ENCODE results near the gene TESPA1. TPM values are rescaled to one million over a fixed set of nuclear protein-coding genes. Genes with fewer than 3 reads are reported as not detected.
"Not testable (repeated sequence)": the region's sequence is repeated elsewhere in the genome, so short reads cannot be mapped to it uniquely, and the experiment has no call there.

Gene TESPA1
- polyA plus RNA-seq, 1 donor: 1.6 TPM

GRCh38 chr12:54948171-54948570, 36.4 kb downstream of the TESPA1 start:
- DNase-seq: no peak
- Histone ChIP-seq H3K27ac (ENCODE audit: low read length) (no peak overlapping the region), H3K9me3 (ENCODE audit: control insufficient read depth, low read depth, low read length) (no peaks in the 10 kb centered on the region), H3K4me1 (ENCODE audit: control insufficient read depth, insufficient read depth, low read length) (no peaks in the 10 kb centered on the region), H3K27me3 (ENCODE audit: control insufficient read depth, insufficient read depth, low read length) (no peaks in the 10 kb centered on the region), H3K4me3 (ENCODE audit: low read length) (no peak overlapping the region), H3K36me3 (ENCODE audit: control insufficient read depth, insufficient read depth, low read length) (no peaks in the 10 kb centered on the region)
- no CpG with 5 or more reads among the region's 1 CpG for WGBS (ENCODE audit: insufficient coverage, low lambda C conversion rate)

GRCh38 chr12:54945082-54945481, 39.5 kb downstream of the TESPA1 start:
- WGBS (ENCODE audit: insufficient coverage, low lambda C conversion rate): 64% methylated on average over 2 of the region's 2 CpGs
- Histone ChIP-seq H3K9me3 (ENCODE audit: control insufficient read depth, low read depth, low read length) (no peaks in the 10 kb centered on the region), H3K27ac (ENCODE audit: low read length) (no peak overlapping the region), H3K4me1 (ENCODE audit: control insufficient read depth, insufficient read depth, low read length) (no peaks in the 10 kb centered on the region), H3K27me3 (ENCODE audit: control insufficient read depth, insufficient read depth, low read length) (peaks cover 4% of the 10 kb centered on the region), H3K36me3 (ENCODE audit: control insufficient read depth, insufficient read depth, low read length) (no peaks in the 10 kb centered on the region), H3K4me3 (ENCODE audit: low read length) (no peak overlapping the region)
- no peak for DNase-seq

GRCh38 chr12:54943292-54943691, 41.3 kb downstream of the TESPA1 start:
- H3K4me3 ChIP-seq (ENCODE audit: low read length); H3K27ac ChIP-seq (ENCODE audit: low read length); H3K4me1 ChIP-seq (ENCODE audit: control insufficient read depth, insufficient read depth, low read length); H3K9me3 ChIP-seq (ENCODE audit: control insufficient read depth, low read depth, low read length); DNase-seq; H3K27me3 ChIP-seq (ENCODE audit: control insufficient read depth, insufficient read depth, low read length); H3K36me3 ChIP-seq (ENCODE audit: control insufficient read depth, insufficient read depth, low read length): not testable (repeated sequence)
- WGBS (ENCODE audit: insufficient coverage, low lambda C conversion rate): 44% methylated on average over 1 of the region's 4 CpGs

- peaks cover 4% of the 10 kb centered on the region for H3K27me3 ChIP-seq (ENCODE audit: control insufficient read depth, insufficient read depth, low read length)
Measured at GRCh38 chr12:54941659-54942058, 42.9 kb downstream of the TESPA1 start.

GRCh38 chr12:54940727-54941315, 43.7 kb downstream of the TESPA1 start:
- H3K9me3 ChIP-seq (ENCODE audit: control insufficient read depth, low read depth, low read length): no peaks in the 10 kb centered on the region
- no peaks in the 10 kb centered on the region for H3K4me1 ChIP-seq (ENCODE audit: control insufficient read depth, insufficient read depth, low read length)
- H3K36me3 ChIP-seq (ENCODE audit: control insufficient read depth, insufficient read depth, low read length): no peaks in the 10 kb centered on the region
- WGBS (ENCODE audit: insufficient coverage, low lambda C conversion rate): 93% methylated on average over 2 of the region's 6 CpGs
- H3K27me3 ChIP-seq (ENCODE audit: control insufficient read depth, insufficient read depth, low read length): peaks cover 4% of the 10 kb centered on the region
- DNase-seq: no peak
- H3K4me3 ChIP-seq (ENCODE audit: low read length): no peak overlapping the region
- H3K27ac ChIP-seq (ENCODE audit: low read length): no peak overlapping the region

More at GRCh38 chr12:54941659-54942058, 42.9 kb downstream of the TESPA1 start:
- Histone ChIP-seq H3K27ac (ENCODE audit: low read length) (no peak overlapping the region), H3K4me3 (ENCODE audit: low read length) (no peak overlapping the region), H3K36me3 (ENCODE audit: control insufficient read depth, insufficient read depth, low read length) (no peaks in the 10 kb centered on the region), H3K9me3 (ENCODE audit: control insufficient read depth, low read depth, low read length) (no peaks in the 10 kb centered on the region), H3K4me1 (ENCODE audit: control insufficient read depth, insufficient read depth, low read length) (no peaks in the 10 kb centered on the region)
- no peak for DNase-seq
- no CpG with 5 or more reads among the region's 3 CpGs for WGBS (ENCODE audit: insufficient coverage, low lambda C conversion rate)

- H3K9me3 ChIP-seq (ENCODE audit: control insufficient read depth, low read depth, low read length): no peaks in the 10 kb centered on the region
- H3K27me3 ChIP-seq (ENCODE audit: control insufficient read depth, insufficient read depth, low read length): peaks cover 4% of the 10 kb centered on the region
- H3K4me1 ChIP-seq (ENCODE audit: control insufficient read depth, insufficient read depth, low read length): no peaks in the 10 kb centered on the region
- DNase-seq: no peak
- H3K36me3 ChIP-seq (ENCODE audit: control insufficient read depth, insufficient read depth, low read length): no peaks in the 10 kb centered on the region
- WGBS (ENCODE audit: insufficient coverage, low lambda C conversion rate): 60% methylated on average over 1 of the region's 2 CpGs
- H3K4me3 ChIP-seq (ENCODE audit: low read length): no peak overlapping the region
- H3K27ac ChIP-seq (ENCODE audit: low read length): no peak overlapping the region
Measured at GRCh38 chr12:54937929-54938328, 46.6 kb downstream of the TESPA1 start.

GRCh38 chr12:54937376-54937775, 47.2 kb downstream of the TESPA1 start:
- Histone ChIP-seq H3K36me3 (ENCODE audit: control insufficient read depth, insufficient read depth, low read length) (no peaks in the 10 kb centered on the region), H3K4me1 (ENCODE audit: control insufficient read depth, insufficient read depth, low read length) (no peaks in the 10 kb centered on the region), H3K4me3 (ENCODE audit: low read length) (no peak overlapping the region), H3K9me3 (ENCODE audit: control insufficient read depth, low read depth, low read length) (no peaks in the 10 kb centered on the region), H3K27ac (ENCODE audit: low read length) (no peak overlapping the region), H3K27me3 (ENCODE audit: control insufficient read depth, insufficient read depth, low read length) (peaks cover 4% of the 10 kb centered on the region)
- DNase-seq: no peak

GRCh38 chr12:54936736-54937135, 47.8 kb downstream of the TESPA1 start:
- Histone ChIP-seq H3K27ac (ENCODE audit: low read length) (no peak overlapping the region), H3K4me3 (ENCODE audit: low read length) (no peak overlapping the region), H3K9me3 (ENCODE audit: control insufficient read depth, low read depth, low read length) (no peaks in the 10 kb centered on the region), H3K36me3 (ENCODE audit: control insufficient read depth, insufficient read depth, low read length) (no peaks in the 10 kb centered on the region), H3K4me1 (ENCODE audit: control insufficient read depth, insufficient read depth, low read length) (no peaks in the 10 kb centered on the region), H3K27me3 (ENCODE audit: control insufficient read depth, insufficient read depth, low read length) (peaks cover 2% of the 10 kb centered on the region)
- WGBS (ENCODE audit: insufficient coverage, low lambda C conversion rate): 100% methylated on average over 2 of the region's 3 CpGs
- DNase-seq: no peak

GRCh38 chr12:54935235-54935951, 49.2 kb downstream of the TESPA1 start:
- no peak overlapping the region for H3K4me3 ChIP-seq (ENCODE audit: low read length)
- no peaks in the 10 kb centered on the region for H3K9me3 ChIP-seq (ENCODE audit: control insufficient read depth, low read depth, low read length)
- WGBS (ENCODE audit: insufficient coverage, low lambda C conversion rate): 83% methylated on average over 1 of the region's 5 CpGs
- no peaks in the 10 kb centered on the region for H3K4me1 ChIP-seq (ENCODE audit: control insufficient read depth, insufficient read depth, low read length)
- H3K27ac ChIP-seq (ENCODE audit: low read length): no peak overlapping the region
- no peak for DNase-seq
- H3K27me3 ChIP-seq (ENCODE audit: control insufficient read depth, insufficient read depth, low read length): no peaks in the 10 kb centered on the region
- H3K36me3 ChIP-seq (ENCODE audit: control insufficient read depth, insufficient read depth, low read length): no peaks in the 10 kb centered on the region

- Histone ChIP-seq H3K9me3 (ENCODE audit: control insufficient read depth, low read depth, low read length) (no peaks in the 10 kb centered on the region), H3K27me3 (ENCODE audit: control insufficient read depth, insufficient read depth, low read length) (no peaks in the 10 kb centered on the region), H3K4me1 (ENCODE audit: control insufficient read depth, insufficient read depth, low read length) (no peaks in the 10 kb centered on the region), H3K27ac (ENCODE audit: low read length) (no peak overlapping the region), H3K4me3 (ENCODE audit: low read length) (no peak overlapping the region), H3K36me3 (ENCODE audit: control insufficient read depth, insufficient read depth, low read length) (no peaks in the 10 kb centered on the region)
- 20% methylated on average over 1 of the region's 1 CpG for WGBS (ENCODE audit: insufficient coverage, low lambda C conversion rate)
- DNase-seq: no peak
Measured at GRCh38 chr12:54934419-54934818, 50.1 kb downstream of the TESPA1 start.

GRCh38 chr12:54933376-54933775, 51.2 kb downstream of the TESPA1 start:
- Histone ChIP-seq H3K27me3 (ENCODE audit: control insufficient read depth, insufficient read depth, low read length) (no peaks in the 10 kb centered on the region), H3K4me1 (ENCODE audit: control insufficient read depth, insufficient read depth, low read length) (no peaks in the 10 kb centered on the region), H3K9me3 (ENCODE audit: control insufficient read depth, low read depth, low read length) (no peaks in the 10 kb centered on the region), H3K36me3 (ENCODE audit: control insufficient read depth, insufficient read depth, low read length) (no peaks in the 10 kb centered on the region), H3K4me3 (ENCODE audit: low read length) (no peak overlapping the region), H3K27ac (ENCODE audit: low read length) (no peak overlapping the region)
- DNase-seq: no peak
- no CpG with 5 or more reads among the region's 1 CpG for WGBS (ENCODE audit: insufficient coverage, low lambda C conversion rate)

Measured in large intestine (tissue), 3 donors.